Measurements from ENCODE around the gene RCOR1.
"Not testable (repeated sequence)": the region's sequence is repeated elsewhere in the genome, so short reads cannot be mapped to it uniquely, and the experiment has no call there.

- TF ChIP-seq CTCF (conservative IDR thresholded peaks at IDR 0.05; ENCODE audit: low read depth, low read length); POLR2A (IDR thresholded peaks at IDR 0.05; ENCODE audit: low read depth, low read length); RCOR1 (IDR thresholded peaks at IDR 0.05; ENCODE audit: insufficient replicate concordance, low read length); NFE2L2 (IDR thresholded peaks at IDR 0.05; ENCODE audit: low read depth, low read length); MXI1 (IDR thresholded peaks at IDR 0.05; ENCODE audit: borderline replicate concordance, low read depth, low read length): not testable (repeated sequence)
These were observed 26.6 kb downstream of the RCOR1 start for GRCh38 chr14:102619012-102619411.
